Hepatocyte (in vitro differentiated cells): Measurements from ENCODE around the gene ZNF423.

ENCODE experiments used
- CTCF ChIP-seq: fragments of 200-600 bp; sonication (generic); IDR thresholded peaks from 2 replicates; pipeline ENCODE4 v1.5.1; 2016; ENCODE audit warnings: antibody characterized with exemption, mild to moderate bottlenecking; ENCODE audit not compliant: poor library complexity
- EZH2phosphoT487 ChIP-seq: fragments of 200-600 bp; sonication (generic); IDR thresholded peaks from one replicate; pipeline ENCODE4 v1.6.1; 2018; ENCODE audit warnings: antibody characterized with exemption, mild to moderate bottlenecking, low read depth, moderate library complexity; ENCODE audit not compliant: unreplicated experiment, severe bottlenecking

- TF ChIP-seq CTCF (no peak), EZH2phosphoT487 (no peak)
Observed at GRCh38 chr16:49717689-49718088, 138.2 kb downstream of the ZNF423 start.
